MCF 10A (cell line): ENCODE results near the gene DCAKD. TPM values are rescaled to one million over a fixed set of nuclear protein-coding genes. Genes with fewer than 3 reads are reported as not detected.

Experiments used
- BruUV-seq: library from RNA; stranded (reverse); fragments of 400-500 nt; replicated peaks from 2 replicates; lab custom pipeline; 2021; lab: Mats Ljungman, UMichigan
- CTCF ChIA-PET: fragments of 300-600 bp; sonication (Branson Sonifier 250); formaldehyde crosslinking; extraction: SDS; loops from one replicate; lab custom pipeline; 2021; ENCODE audit warnings: antibody characterized with exemption, inconsistent platforms; lab: Yijun Ruan, JAX
- POLR2A ChIA-PET: fragments of 300-600, 350-650 bp; sonication (Branson Sonifier 250); formaldehyde crosslinking; extraction: SDS; loops from one replicate; lab custom pipeline; 2020; ENCODE audit warnings: antibody characterized with exemption, inconsistent platforms; lab: Yijun Ruan, JAX
- DNase-seq: peaks from one replicate; pipeline ENCODE4 v3.0.0-alpha.2; 2018; ENCODE audit not compliant: unreplicated experiment
- H3K27ac Mint-ChIP-seq: one replicate; pipeline ENCODE4 v1.8.0; 2022; ENCODE audit warnings: mild to moderate bottlenecking, low read depth, mixed read lengths; ENCODE audit not compliant: unreplicated experiment
- H3K27me3 Mint-ChIP-seq: one replicate; pipeline ENCODE4 v1.8.0; 2022; ENCODE audit warnings: mixed read lengths; ENCODE audit not compliant: insufficient read depth, unreplicated experiment
- H3K36me3 Mint-ChIP-seq: one replicate; pipeline ENCODE4 v1.8.0; 2022; ENCODE audit warnings: mild to moderate bottlenecking, moderate library complexity, mixed read lengths; ENCODE audit not compliant: insufficient read depth, unreplicated experiment
- H3K4me1 Mint-ChIP-seq: one replicate; pipeline ENCODE4 v1.8.0; 2022; ENCODE audit warnings: mixed read lengths; ENCODE audit not compliant: insufficient read depth, unreplicated experiment
- H3K4me3 Mint-ChIP-seq: one replicate; pipeline ENCODE4 v1.8.0; 2022; ENCODE audit warnings: mild to moderate bottlenecking, moderate library complexity, mixed read lengths; ENCODE audit not compliant: unreplicated experiment
- H3K9me3 Mint-ChIP-seq: one replicate; pipeline ENCODE4 v1.8.0; 2022; ENCODE audit warnings: mixed read lengths; ENCODE audit not compliant: unreplicated experiment
- intact Hi-C: fragments of 100-400 bp; cut with micrococcal nuclease; formaldehyde crosslinking; loops from 2 replicates; pipeline ENCODE4 v1.14.1; 2022
- total RNA-seq: library from RNA; stranded (reverse); gene quantifications from 2 replicates; pipeline ENCODE4 v1.2.3, GENCODE V29; 2022
- TF ChIP-seq, protein P1 (sequence below): fragments of 200-600 bp; IDR thresholded peaks from one replicate; pipeline ENCODE4 v1.8.0; 2022; ENCODE audit warnings: antibody characterized with exemption, mild to moderate bottlenecking; ENCODE audit not compliant: unreplicated experiment

DCAKD gene
- total RNA-seq, 1 experiment from 2014 or later, result 23.3 TPM

DNA sequence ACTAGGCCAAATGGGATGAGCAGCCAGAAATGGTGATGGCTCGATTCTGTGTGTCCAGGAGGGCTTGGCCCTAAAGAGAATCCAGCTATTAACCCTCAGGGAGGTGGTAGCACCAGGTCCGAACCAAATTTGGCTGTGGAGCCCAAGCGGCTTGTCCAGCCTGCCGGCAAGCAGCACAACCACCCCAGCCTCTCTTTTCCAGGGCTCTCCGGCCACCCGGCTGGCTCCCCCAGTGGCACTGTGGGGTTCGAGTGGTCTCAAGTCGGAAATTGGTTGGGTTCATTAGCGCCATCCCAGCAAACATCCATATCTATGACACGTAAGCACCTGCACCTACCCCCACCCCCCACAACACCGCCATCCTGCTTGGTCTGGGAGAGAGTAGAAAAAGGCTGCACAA is 45.5 kb upstream of the DCAKD start:
- no peak overlapping the region for H3K4me3 Mint-ChIP-seq
- H3K27ac Mint-ChIP-seq, result no peak overlapping the region
- H3K4me1 Mint-ChIP-seq, result peaks cover 35% of the 10 kb centered on the region
- ChIA-PET CTCF (interaction anchor here (0.6 to 8.1 kb wide), 19 partner anchors 8 to 197 kb away, joined by 3 to 67 read pairs (median 5); partner anchors contain the start of genes ACBD4 and NMT1), POLR2A (interaction anchor here (0.6 to 1.6 kb wide), 4 partner anchors 30 to 50 kb away, joined by 3 to 10 read pairs (median 6); partner anchors contain the start of gene NMT1)
- TF ChIP-seq, protein P1, sequence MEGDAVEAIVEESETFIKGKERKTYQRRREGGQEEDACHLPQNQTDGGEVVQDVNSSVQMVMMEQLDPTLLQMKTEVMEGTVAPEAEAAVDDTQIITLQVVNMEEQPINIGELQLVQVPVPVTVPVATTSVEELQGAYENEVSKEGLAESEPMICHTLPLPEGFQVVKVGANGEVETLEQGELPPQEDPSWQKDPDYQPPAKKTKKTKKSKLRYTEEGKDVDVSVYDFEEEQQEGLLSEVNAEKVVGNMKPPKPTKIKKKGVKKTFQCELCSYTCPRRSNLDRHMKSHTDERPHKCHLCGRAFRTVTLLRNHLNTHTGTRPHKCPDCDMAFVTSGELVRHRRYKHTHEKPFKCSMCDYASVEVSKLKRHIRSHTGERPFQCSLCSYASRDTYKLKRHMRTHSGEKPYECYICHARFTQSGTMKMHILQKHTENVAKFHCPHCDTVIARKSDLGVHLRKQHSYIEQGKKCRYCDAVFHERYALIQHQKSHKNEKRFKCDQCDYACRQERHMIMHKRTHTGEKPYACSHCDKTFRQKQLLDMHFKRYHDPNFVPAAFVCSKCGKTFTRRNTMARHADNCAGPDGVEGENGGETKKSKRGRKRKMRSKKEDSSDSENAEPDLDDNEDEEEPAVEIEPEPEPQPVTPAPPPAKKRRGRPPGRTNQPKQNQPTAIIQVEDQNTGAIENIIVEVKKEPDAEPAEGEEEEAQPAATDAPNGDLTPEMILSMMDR, result no peak
- BruUV-seq, result no TSS peak
- H3K36me3 Mint-ChIP-seq, result peaks cover 84% of the 10 kb centered on the region
- DNase-seq, result no peak
- no peaks in the 10 kb centered on the region for H3K9me3 Mint-ChIP-seq
- intact Hi-C loops, result loop anchor here (1.0 to 10.0 kb wide), 2 partner anchors 36 to 192 kb away; a partner anchor contains a TSS
- no peaks in the 10 kb centered on the region for H3K27me3 Mint-ChIP-seq

DNA sequence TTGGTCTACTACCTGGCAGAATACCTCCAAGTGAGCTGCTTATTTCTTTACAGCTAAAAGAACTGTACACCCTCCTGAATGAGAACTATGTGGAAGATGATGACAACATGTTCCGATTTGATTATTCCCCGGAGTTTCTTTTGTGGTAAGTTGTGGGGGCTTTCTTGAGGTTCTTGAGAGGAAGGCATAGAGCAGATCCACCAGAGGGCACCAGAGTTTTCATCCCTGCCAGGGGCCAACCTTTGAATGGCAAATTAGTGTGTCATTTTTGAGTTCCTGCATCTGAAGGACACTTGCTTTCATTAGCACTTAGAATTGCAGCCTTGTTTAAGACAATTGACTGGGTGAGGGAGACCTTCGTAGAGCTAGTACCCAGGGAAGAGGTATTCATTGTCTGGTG is 44.7 kb upstream of the DCAKD start:
- Mint-ChIP-seq H3K4me3 (no peak overlapping the region), H3K4me1 (peaks cover 32% of the 10 kb centered on the region), H3K9me3 (no peaks in the 10 kb centered on the region), H3K27me3 (no peaks in the 10 kb centered on the region), H3K36me3 (peaks cover 82% of the 10 kb centered on the region), H3K27ac (peak overlapping the region; percentile 73)
- CTCF ChIA-PET, result interaction anchor here (0.5 to 8.1 kb wide), 20 partner anchors 9 to 196 kb away, joined by 3 to 67 read pairs (median 5); partner anchors contain the start of genes ACBD4 and NMT1
- DNase-seq, result peak; percentile 38
- no TSS peak for BruUV-seq
- TF ChIP-seq, protein P1, result peak; percentile 53
- intact Hi-C loops, result loop anchor here (1.0 to 10.0 kb wide), 2 partner anchors 37 to 191 kb away; a partner anchor contains a TSS
- POLR2A ChIA-PET, result interaction anchor here (0.6 to 1.6 kb wide), 6 partner anchors 31 to 49 kb away, joined by 3 to 10 read pairs (median 4); partner anchors contain the start of genes DCAKD and NMT1

DNA sequence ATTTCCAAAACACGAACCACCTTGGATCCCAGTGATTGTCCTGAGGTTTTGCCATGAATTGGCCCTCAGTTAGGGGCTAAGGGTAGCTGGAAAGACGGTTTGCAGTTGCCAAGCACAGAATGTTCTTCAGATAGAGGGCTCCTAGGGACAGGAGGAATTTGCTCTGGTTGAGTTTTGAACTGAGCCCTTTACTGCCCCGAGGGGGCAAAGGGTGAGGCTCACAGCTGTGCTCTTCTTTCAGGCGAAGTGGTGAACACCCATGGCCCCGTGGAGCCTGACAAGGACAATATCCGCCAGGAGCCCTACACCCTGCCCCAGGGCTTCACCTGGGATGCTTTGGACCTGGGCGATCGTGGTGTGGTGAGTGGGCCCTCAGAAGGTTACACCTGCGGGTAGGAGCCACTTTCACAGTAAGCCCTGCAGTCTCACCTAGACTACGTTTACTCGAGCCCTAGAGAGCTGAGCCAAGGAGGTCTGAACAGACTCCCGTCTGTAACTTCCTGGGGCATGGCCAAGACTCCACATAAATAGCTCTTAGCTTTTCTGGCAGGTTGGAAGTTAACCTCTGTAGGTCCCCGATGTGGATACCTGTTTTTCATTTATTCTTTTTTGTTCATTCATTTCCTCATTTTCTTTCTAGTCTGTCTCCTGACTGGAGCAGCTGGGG is 42.1 kb upstream of the DCAKD start:
- peak overlapping the region; percentile 98 for H3K27ac Mint-ChIP-seq
- peaks cover 80% of the 10 kb centered on the region for H3K36me3 Mint-ChIP-seq
- DNase-seq, result peak; percentile 18
- peaks cover 25% of the 10 kb centered on the region for H3K4me1 Mint-ChIP-seq
- TF ChIP-seq, protein P1, result no peak
- ChIA-PET POLR2A (interaction anchor here (0.6 to 2.7 kb wide), 19 partner anchors 9 to 176 kb away, joined by 3 to 21 read pairs (median 4); partner anchors contain the start of genes DCAKD, HEXIM1 and NMT1), CTCF (interaction anchor here (0.6 to 8.1 kb wide), 6 partner anchors 11 to 173 kb away, joined by 3 to 67 read pairs (median 4); partner anchors contain the start of gene HEXIM1)
- no peaks in the 10 kb centered on the region for H3K9me3 Mint-ChIP-seq
- peak overlapping the region; percentile 44 for H3K4me3 Mint-ChIP-seq
- H3K27me3 Mint-ChIP-seq, result no peaks in the 10 kb centered on the region
- no TSS peak for BruUV-seq
- intact Hi-C loops, result loop anchor here (10.0 kb wide), 1 partner anchor 189 kb away; a partner anchor contains a TSS
